Measurements from ENCODE around the gene PPM1D. TPM values are rescaled to one million over a fixed set of nuclear protein-coding genes. Genes with fewer than 3 reads are reported as not detected.

The PPM1D gene
- total RNA-seq, 1 donor from 2014 or later = 17.9 TPM

- H3K9me3 Mint-ChIP-seq = no peaks in the 10 kb centered on the region
- no peaks in the 10 kb centered on the region for H3K36me3 Mint-ChIP-seq (ENCODE audit: low read depth)
- H3K4me1 Mint-ChIP-seq = peaks cover 19% of the 10 kb centered on the region
- no peak for DNase-seq
- H3K27ac Mint-ChIP-seq = no peak overlapping the region
- intact Hi-C loops (cut with micrococcal nuclease) = loop anchor here (2.0 kb wide), 1 partner anchor 151 kb away; no protein-coding TSS in a partner anchor
- H3K4me3 Mint-ChIP-seq = peak overlapping the region; percentile 47
- no peaks in the 10 kb centered on the region for H3K27me3 Mint-ChIP-seq
Observed at GRCh38 chr17:60675997-60676396, 76.0 kb downstream of the PPM1D start.

GRCh38 chr17:60676758-60677307 is 76.8 kb downstream of the PPM1D start:
- Mint-ChIP-seq H3K4me3 (peak overlapping the region; percentile 100), H3K27me3 (no peaks in the 10 kb centered on the region), H3K9me3 (no peaks in the 10 kb centered on the region), H3K36me3 (ENCODE audit: low read depth) (no peaks in the 10 kb centered on the region), H3K27ac (peak overlapping the region; percentile 74), H3K4me1 (peaks cover 19% of the 10 kb centered on the region)
- DNase-seq = no peak
- intact Hi-C loops (cut with micrococcal nuclease) = loop anchor here (1.0 to 2.0 kb wide), 2 partner anchors 77 to 152 kb away; partner anchors contain the start of gene PPM1D

GRCh38 chr17:60677308-60678117 is 77.5 kb downstream of the PPM1D start, which contains the start of gene BCAS3:
Gene BCAS3 (plus strand): TSS chr17:60677851.
- peak; percentile 99 for DNase-seq
- no peaks in the 10 kb centered on the region for H3K36me3 Mint-ChIP-seq (ENCODE audit: low read depth)
- peak within 1 kb of the TSS; percentile 100 for H3K4me3 Mint-ChIP-seq
- H3K9me3 Mint-ChIP-seq = no peaks in the 10 kb centered on the region
- H3K27me3 Mint-ChIP-seq = no peaks in the 10 kb centered on the region
- H3K27ac Mint-ChIP-seq = peak within 1 kb of the TSS; percentile 74
- intact Hi-C loops (cut with micrococcal nuclease) = loop anchor here (1.0 to 2.0 kb wide), 2 partner anchors 77 to 153 kb away; partner anchors contain the start of gene PPM1D
- H3K4me1 Mint-ChIP-seq = peaks cover 19% of the 10 kb centered on the region

- Mint-ChIP-seq H3K4me1 (peaks cover 19% of the 10 kb centered on the region), H3K4me3 (peak overlapping the region; percentile 100), H3K27me3 (no peaks in the 10 kb centered on the region), H3K36me3 (ENCODE audit: low read depth) (no peaks in the 10 kb centered on the region), H3K27ac (peak overlapping the region; percentile 74), H3K9me3 (no peaks in the 10 kb centered on the region)
- no peak for DNase-seq
- intact Hi-C loops (cut with micrococcal nuclease) = no loop called here
Observed at GRCh38 chr17:60678118-60678444, 78.1 kb downstream of the PPM1D start.

- Mint-ChIP-seq H3K27me3 (no peaks in the 10 kb centered on the region), H3K4me3 (peak overlapping the region; percentile 53)
Observed at GRCh38 chr17:60679287-60679686, 79.3 kb downstream of the PPM1D start.

GRCh38 chr17:60680754-60681153 is 80.8 kb downstream of the PPM1D start:
- no peaks in the 10 kb centered on the region for H3K9me3 Mint-ChIP-seq
- H3K4me1 Mint-ChIP-seq = peaks cover 19% of the 10 kb centered on the region
- intact Hi-C loops (cut with micrococcal nuclease) = no loop called here
- no peak overlapping the region for H3K4me3 Mint-ChIP-seq
- DNase-seq = no peak
- H3K27ac Mint-ChIP-seq = no peak overlapping the region
- no peaks in the 10 kb centered on the region for H3K27me3 Mint-ChIP-seq
- H3K36me3 Mint-ChIP-seq (ENCODE audit: low read depth) = peaks cover 5% of the 10 kb centered on the region

More at GRCh38 chr17:60679287-60679686, 79.3 kb downstream of the PPM1D start:
- intact Hi-C loops (cut with micrococcal nuclease) = no loop called here
- no peak overlapping the region for H3K27ac Mint-ChIP-seq
- H3K9me3 Mint-ChIP-seq = no peaks in the 10 kb centered on the region
- no peaks in the 10 kb centered on the region for H3K36me3 Mint-ChIP-seq (ENCODE audit: low read depth)
- no peak for DNase-seq
- peaks cover 19% of the 10 kb centered on the region for H3K4me1 Mint-ChIP-seq

- Mint-ChIP-seq H3K36me3 (ENCODE audit: low read depth) (peaks cover 7% of the 10 kb centered on the region), H3K4me1 (no peaks in the 10 kb centered on the region), H3K9me3 (no peaks in the 10 kb centered on the region), H3K27ac (no peak overlapping the region), H3K4me3 (no peak overlapping the region), H3K27me3 (no peaks in the 10 kb centered on the region)
- intact Hi-C loops (cut with micrococcal nuclease) = no loop called here
- no peak for DNase-seq
Observed at GRCh38 chr17:60685437-60685836, 85.4 kb downstream of the PPM1D start.

- H3K4me1 Mint-ChIP-seq = peaks cover 2% of the 10 kb centered on the region
- no peak overlapping the region for H3K27ac Mint-ChIP-seq
- intact Hi-C loops (cut with micrococcal nuclease) = no loop called here
- no peak overlapping the region for H3K4me3 Mint-ChIP-seq
- no peak for DNase-seq
- no peaks in the 10 kb centered on the region for H3K27me3 Mint-ChIP-seq
- H3K36me3 Mint-ChIP-seq (ENCODE audit: low read depth) = peaks cover 4% of the 10 kb centered on the region
- H3K9me3 Mint-ChIP-seq = no peaks in the 10 kb centered on the region
Observed at GRCh38 chr17:60695960-60696359, 96.0 kb downstream of the PPM1D start.

- H3K4me3 Mint-ChIP-seq = no peak overlapping the region
- no peaks in the 10 kb centered on the region for H3K27me3 Mint-ChIP-seq
- no peak overlapping the region for H3K27ac Mint-ChIP-seq
- peaks cover 2% of the 10 kb centered on the region for H3K4me1 Mint-ChIP-seq
- no peaks in the 10 kb centered on the region for H3K36me3 Mint-ChIP-seq (ENCODE audit: low read depth)
- intact Hi-C loops (cut with micrococcal nuclease) = no loop called here
- no peaks in the 10 kb centered on the region for H3K9me3 Mint-ChIP-seq
- no peak for DNase-seq
Observed at GRCh38 chr17:60699090-60699489, 99.1 kb downstream of the PPM1D start.

- H3K36me3 Mint-ChIP-seq (ENCODE audit: low read depth) = no peaks in the 10 kb centered on the region
- no peak overlapping the region for H3K27ac Mint-ChIP-seq
- no peak overlapping the region for H3K4me3 Mint-ChIP-seq
- intact Hi-C loops (cut with micrococcal nuclease) = no loop called here
- H3K27me3 Mint-ChIP-seq = no peaks in the 10 kb centered on the region
- no peaks in the 10 kb centered on the region for H3K9me3 Mint-ChIP-seq
- no peaks in the 10 kb centered on the region for H3K4me1 Mint-ChIP-seq
- DNase-seq = no peak
Observed at GRCh38 chr17:60704170-60704569, 104.2 kb downstream of the PPM1D start.

- no peaks in the 10 kb centered on the region for H3K4me1 Mint-ChIP-seq
- H3K9me3 Mint-ChIP-seq = no peaks in the 10 kb centered on the region
- no peak overlapping the region for H3K4me3 Mint-ChIP-seq
- no peaks in the 10 kb centered on the region for H3K27me3 Mint-ChIP-seq
- no peaks in the 10 kb centered on the region for H3K36me3 Mint-ChIP-seq (ENCODE audit: low read depth)
- H3K27ac Mint-ChIP-seq = no peak overlapping the region
- intact Hi-C loops (cut with micrococcal nuclease) = no loop called here
- DNase-seq = no peak
Observed at GRCh38 chr17:60712675-60713074, 112.7 kb downstream of the PPM1D start.

GRCh38 chr17:60713608-60714007 is 113.6 kb downstream of the PPM1D start:
- no peaks in the 10 kb centered on the region for H3K4me1 Mint-ChIP-seq
- H3K9me3 Mint-ChIP-seq = no peaks in the 10 kb centered on the region
- intact Hi-C loops (cut with micrococcal nuclease) = no loop called here
- H3K27ac Mint-ChIP-seq = no peak overlapping the region
- no peaks in the 10 kb centered on the region for H3K36me3 Mint-ChIP-seq (ENCODE audit: low read depth)
- H3K27me3 Mint-ChIP-seq = no peaks in the 10 kb centered on the region
- H3K4me3 Mint-ChIP-seq = no peak overlapping the region
- DNase-seq = no peak
